SJSA1 (cell line): Measurements from ENCODE around the gene SRGAP2C. TPM values are rescaled to one million over a fixed set of nuclear protein-coding genes. Genes with fewer than 3 reads are reported as not detected.
"Not testable (repeated sequence)": the region's sequence is repeated elsewhere in the genome, so short reads cannot be mapped to it uniquely, and the experiment has no call there.

Source experiments
- DNase-seq, 2 experiments: peaks; one replicate each; pipeline ENCODE4 v3.0.0-alpha.2; 2015 to 2020; ENCODE audit warnings: low spot score in 2 of 2, low read depth in 1 of 2
- H3K27ac ChIP-seq: fragments of 250-450 bp; sonication (Bioruptor Pico); 2 replicates; pipeline ENCODE4 v1.5.1; 2020; ENCODE audit warnings: mild to moderate bottlenecking, moderate library complexity
- H3K27me3 ChIP-seq: fragments of 250-450 bp; sonication (Bioruptor Pico); replicated peaks from 2 replicates; pipeline ENCODE4 v1.5.1; 2020; ENCODE audit warnings: mild to moderate bottlenecking, moderate library complexity
- H3K36me3 ChIP-seq: fragments of 250-450 bp; sonication (Bioruptor Pico); 2 replicates; pipeline ENCODE4 v1.5.1; 2020; ENCODE audit warnings: mild to moderate bottlenecking
- H3K4me1 ChIP-seq: fragments of 250-450 bp; sonication (Bioruptor Pico); replicated peaks from 2 replicates; pipeline ENCODE4 v1.6.1; 2021; ENCODE audit warnings: mild to moderate bottlenecking
- H3K4me3 ChIP-seq: fragments of 250-450 bp; sonication (Bioruptor Pico); 2 replicates; pipeline ENCODE4 v1.5.1; 2020; ENCODE audit warnings: mild to moderate bottlenecking
- H3K9me3 ChIP-seq: fragments of 250-450 bp; sonication (Bioruptor Pico); replicated peaks from 2 replicates; pipeline ENCODE4 v1.5.1; 2020; ENCODE audit warnings: mild to moderate bottlenecking
- total RNA-seq: library from RNA; depleted of rRNA; stranded (reverse); fragments of >200 nt; shearing (Covaris generic); gene quantifications from 2 replicates; pipeline ENCODE4 v1.2.3, GENCODE V29; 2014

The SRGAP2C gene
- total RNA-seq, 1 experiment from 2014 or later = 33.7 TPM

- 0 out of 2 replicates have a peak overlapping the region, but pooled peaks have one; percentile 13 for H3K4me3 ChIP-seq
- H3K36me3 ChIP-seq, H3K9me3 ChIP-seq, H3K27ac ChIP-seq, DNase-seq, H3K4me1 ChIP-seq, H3K27me3 ChIP-seq: not testable (repeated sequence)
Observed at GRCh38 chr1:121395718-121396201, 211.0 kb downstream of the SRGAP2C start.

- peak overlapping the region; percentile 43 for H3K4me3 ChIP-seq
- not testable (repeated sequence) for H3K27ac ChIP-seq, H3K4me1 ChIP-seq, H3K36me3 ChIP-seq, H3K9me3 ChIP-seq, H3K27me3 ChIP-seq
- DNase-seq = peak; percentile 18 to 49
Observed at GRCh38 chr1:121396335-121397081, 211.7 kb downstream of the SRGAP2C start.

GRCh38 chr1:121397101-121397500, 212.3 kb downstream of the SRGAP2C start:
- H3K4me3 ChIP-seq = peak overlapping the region; percentile 43
- H3K9me3 ChIP-seq, DNase-seq, H3K4me1 ChIP-seq, H3K27ac ChIP-seq, H3K36me3 ChIP-seq, H3K27me3 ChIP-seq: not testable (repeated sequence)

GRCh38 chr1:121399193-121399592, 214.4 kb downstream of the SRGAP2C start:
- H3K27me3 ChIP-seq, DNase-seq, H3K4me1 ChIP-seq, H3K4me3 ChIP-seq, H3K36me3 ChIP-seq, H3K9me3 ChIP-seq, H3K27ac ChIP-seq: not testable (repeated sequence)

- not testable (repeated sequence) for H3K9me3 ChIP-seq, H3K36me3 ChIP-seq, H3K27ac ChIP-seq, H3K4me3 ChIP-seq, H3K27me3 ChIP-seq, H3K4me1 ChIP-seq, DNase-seq
Observed at GRCh38 chr1:121400108-121400507, 215.3 kb downstream of the SRGAP2C start.

- not testable (repeated sequence) for H3K27me3 ChIP-seq, H3K27ac ChIP-seq, H3K4me1 ChIP-seq, H3K9me3 ChIP-seq, DNase-seq, H3K36me3 ChIP-seq, H3K4me3 ChIP-seq
Observed at GRCh38 chr1:121400541-121401310, 216.0 kb downstream of the SRGAP2C start.

GRCh38 chr1:121401375-121401955, 216.7 kb downstream of the SRGAP2C start:
- H3K4me1 ChIP-seq, DNase-seq, H3K9me3 ChIP-seq, H3K27ac ChIP-seq, H3K4me3 ChIP-seq, H3K27me3 ChIP-seq, H3K36me3 ChIP-seq: not testable (repeated sequence)

GRCh38 chr1:121403254-121403653, 218.5 kb downstream of the SRGAP2C start:
- H3K27ac ChIP-seq, DNase-seq, H3K4me3 ChIP-seq, H3K27me3 ChIP-seq, H3K36me3 ChIP-seq, H3K9me3 ChIP-seq, H3K4me1 ChIP-seq: not testable (repeated sequence)

- H3K36me3 ChIP-seq = no peaks in the 10 kb centered on the region
- no peaks in the 10 kb centered on the region for H3K4me1 ChIP-seq
- no peaks in the 10 kb centered on the region for H3K27me3 ChIP-seq
- no peak for DNase-seq
- H3K9me3 ChIP-seq = no peaks in the 10 kb centered on the region
- H3K27ac ChIP-seq = no peak overlapping the region
- H3K4me3 ChIP-seq = no peak overlapping the region
Observed at GRCh38 chr1:121408354-121408753, 223.6 kb downstream of the SRGAP2C start.

GRCh38 chr1:121413821-121414220, 229.0 kb downstream of the SRGAP2C start:
- Histone ChIP-seq H3K4me3 (no peak overlapping the region), H3K9me3 (no peaks in the 10 kb centered on the region), H3K36me3 (no peaks in the 10 kb centered on the region), H3K27ac (no peak overlapping the region), H3K4me1 (no peaks in the 10 kb centered on the region), H3K27me3 (no peaks in the 10 kb centered on the region)
- no peak for DNase-seq

- H3K36me3 ChIP-seq = no peaks in the 10 kb centered on the region
- no peak overlapping the region for H3K27ac ChIP-seq
- no peaks in the 10 kb centered on the region for H3K4me1 ChIP-seq
- DNase-seq = peak in 1 of 2 experiments; percentile 2
- no peak overlapping the region for H3K4me3 ChIP-seq
- no peaks in the 10 kb centered on the region for H3K9me3 ChIP-seq
- H3K27me3 ChIP-seq = no peaks in the 10 kb centered on the region
Observed at GRCh38 chr1:121414905-121415304, 230.1 kb downstream of the SRGAP2C start.

GRCh38 chr1:121417325-121417923, 232.6 kb downstream of the SRGAP2C start:
- H3K4me3 ChIP-seq = no peak overlapping the region
- no peaks in the 10 kb centered on the region for H3K27me3 ChIP-seq
- DNase-seq = no peak
- H3K4me1 ChIP-seq = no peaks in the 10 kb centered on the region
- H3K27ac ChIP-seq = no peak overlapping the region
- no peaks in the 10 kb centered on the region for H3K9me3 ChIP-seq
- no peaks in the 10 kb centered on the region for H3K36me3 ChIP-seq

GRCh38 chr1:121418369-121419049, 233.7 kb downstream of the SRGAP2C start:
- H3K36me3 ChIP-seq = no peaks in the 10 kb centered on the region
- H3K27me3 ChIP-seq = no peaks in the 10 kb centered on the region
- DNase-seq = no peak
- no peaks in the 10 kb centered on the region for H3K9me3 ChIP-seq
- H3K27ac ChIP-seq = no peak overlapping the region
- no peaks in the 10 kb centered on the region for H3K4me1 ChIP-seq
- H3K4me3 ChIP-seq = no peak overlapping the region
